GM06990 (cell line): ENCODE results near the gene RAB5A.
A peak's percentile ranks its signal among the peaks of the same experiment; 100 is the strongest.

Experiments
- DNase-seq: peaks from one replicate; pipeline ENCODE4 v3.0.0-alpha.2; 2011; ENCODE audit not compliant: insufficient read length; ENCODE audit errors: extremely low read depth
- H3K27me3 ChIP-seq: replicated peaks from 2 replicates; pipeline ENCODE4 v1.6.0; 2011; ENCODE audit warnings: low read length; ENCODE audit not compliant: control insufficient read depth, insufficient read depth
- H3K36me3 ChIP-seq: 2 replicates; pipeline ENCODE4 v1.5.1; 2011; ENCODE audit warnings: low read length; ENCODE audit not compliant: control insufficient read depth, insufficient read depth
- H3K4me3 ChIP-seq: replicated peaks from 2 replicates; pipeline ENCODE4 v1.5.1; 2011; ENCODE audit warnings: low read depth, mild to moderate bottlenecking, control low read depth, low read length
- TF ChIP-seq, protein P1 (sequence below): IDR thresholded peaks from 2 replicates; pipeline ENCODE4 v1.5.1; 2011; ENCODE audit warnings: low read length, control low read depth, mild to moderate bottlenecking, inconsistent platforms; ENCODE audit not compliant: insufficient read depth, poor library complexity, severe bottlenecking

The RAB5A gene

GRCh38 chr3:19931180-19931692 is 15.7 kb upstream of the RAB5A start:
- Histone ChIP-seq H3K27me3 (no peaks in the 10 kb centered on the region), H3K36me3 (no peaks in the 10 kb centered on the region), H3K4me3 (no peak overlapping the region)
- DNase-seq: peak; percentile 26
- TF ChIP-seq, protein P1, sequence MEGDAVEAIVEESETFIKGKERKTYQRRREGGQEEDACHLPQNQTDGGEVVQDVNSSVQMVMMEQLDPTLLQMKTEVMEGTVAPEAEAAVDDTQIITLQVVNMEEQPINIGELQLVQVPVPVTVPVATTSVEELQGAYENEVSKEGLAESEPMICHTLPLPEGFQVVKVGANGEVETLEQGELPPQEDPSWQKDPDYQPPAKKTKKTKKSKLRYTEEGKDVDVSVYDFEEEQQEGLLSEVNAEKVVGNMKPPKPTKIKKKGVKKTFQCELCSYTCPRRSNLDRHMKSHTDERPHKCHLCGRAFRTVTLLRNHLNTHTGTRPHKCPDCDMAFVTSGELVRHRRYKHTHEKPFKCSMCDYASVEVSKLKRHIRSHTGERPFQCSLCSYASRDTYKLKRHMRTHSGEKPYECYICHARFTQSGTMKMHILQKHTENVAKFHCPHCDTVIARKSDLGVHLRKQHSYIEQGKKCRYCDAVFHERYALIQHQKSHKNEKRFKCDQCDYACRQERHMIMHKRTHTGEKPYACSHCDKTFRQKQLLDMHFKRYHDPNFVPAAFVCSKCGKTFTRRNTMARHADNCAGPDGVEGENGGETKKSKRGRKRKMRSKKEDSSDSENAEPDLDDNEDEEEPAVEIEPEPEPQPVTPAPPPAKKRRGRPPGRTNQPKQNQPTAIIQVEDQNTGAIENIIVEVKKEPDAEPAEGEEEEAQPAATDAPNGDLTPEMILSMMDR: no peak

GRCh38 chr3:19931767-19932188 is 15.1 kb upstream of the RAB5A start:
- DNase-seq: no peak
- H3K4me3 ChIP-seq: no peak overlapping the region
- TF ChIP-seq, protein P1: no peak
- no peaks in the 10 kb centered on the region for H3K27me3 ChIP-seq
- H3K36me3 ChIP-seq: no peaks in the 10 kb centered on the region

DNA sequence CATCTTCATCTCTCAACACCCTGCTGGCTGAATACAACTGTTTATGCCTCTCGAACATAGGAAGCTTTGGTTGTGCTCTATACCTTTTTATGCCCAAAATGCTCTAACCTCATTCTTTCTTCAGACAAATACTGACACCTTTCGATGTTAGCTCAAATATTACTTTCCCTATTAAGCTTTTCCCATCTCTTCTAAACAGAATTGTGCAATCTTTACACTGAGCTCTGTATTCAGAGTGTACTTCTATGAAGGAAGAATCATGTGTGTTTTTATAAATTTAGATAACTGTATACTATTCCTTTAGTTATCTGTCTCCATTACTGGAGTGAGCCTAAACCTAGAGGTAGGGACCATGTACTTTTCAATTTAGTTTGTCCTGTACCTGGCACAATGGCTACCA is 14.5 kb upstream of the RAB5A start:
- Histone ChIP-seq H3K27me3 (no peaks in the 10 kb centered on the region), H3K4me3 (no peak overlapping the region), H3K36me3 (no peaks in the 10 kb centered on the region)
- no peak for DNase-seq
- TF ChIP-seq, protein P1: no peak

DNA sequence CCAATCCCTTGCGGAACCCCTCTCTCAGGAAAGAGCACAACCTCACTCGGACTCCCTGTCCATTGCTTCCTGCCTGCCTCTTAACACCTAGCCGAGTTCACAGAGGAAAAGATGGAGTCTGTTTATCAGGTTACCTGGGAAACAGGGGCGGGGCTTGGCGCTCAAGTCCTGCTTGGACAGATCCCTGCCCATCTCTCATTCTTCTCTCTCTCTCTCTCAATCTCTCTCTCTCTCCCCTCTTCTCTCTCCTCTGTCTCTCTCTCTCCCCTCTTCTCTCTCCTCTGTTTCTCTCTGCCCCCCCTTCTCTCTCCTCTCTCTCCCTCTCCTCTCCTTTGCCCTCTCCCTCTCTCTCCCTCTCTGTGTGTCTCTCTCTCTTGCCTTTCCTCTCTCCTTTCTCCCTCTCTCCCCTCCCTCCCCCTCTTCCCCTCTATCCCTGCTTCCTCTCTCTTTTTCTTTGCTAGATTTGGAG is 12.8 kb upstream of the RAB5A start, which contains the start of gene EFHB:
TSS of gene EFHB (minus strand) at position 120 of the 469 bp plus-strand sequence. CDS start 199 bp downstream, outside the sequence.
- H3K4me3 ChIP-seq: no peak within 1 kb of the TSS
- H3K27me3 ChIP-seq: no peaks in the 10 kb centered on the region
- TF ChIP-seq, protein P1: no peak
- no peaks in the 10 kb centered on the region for H3K36me3 ChIP-seq
- no peak for DNase-seq

DNA sequence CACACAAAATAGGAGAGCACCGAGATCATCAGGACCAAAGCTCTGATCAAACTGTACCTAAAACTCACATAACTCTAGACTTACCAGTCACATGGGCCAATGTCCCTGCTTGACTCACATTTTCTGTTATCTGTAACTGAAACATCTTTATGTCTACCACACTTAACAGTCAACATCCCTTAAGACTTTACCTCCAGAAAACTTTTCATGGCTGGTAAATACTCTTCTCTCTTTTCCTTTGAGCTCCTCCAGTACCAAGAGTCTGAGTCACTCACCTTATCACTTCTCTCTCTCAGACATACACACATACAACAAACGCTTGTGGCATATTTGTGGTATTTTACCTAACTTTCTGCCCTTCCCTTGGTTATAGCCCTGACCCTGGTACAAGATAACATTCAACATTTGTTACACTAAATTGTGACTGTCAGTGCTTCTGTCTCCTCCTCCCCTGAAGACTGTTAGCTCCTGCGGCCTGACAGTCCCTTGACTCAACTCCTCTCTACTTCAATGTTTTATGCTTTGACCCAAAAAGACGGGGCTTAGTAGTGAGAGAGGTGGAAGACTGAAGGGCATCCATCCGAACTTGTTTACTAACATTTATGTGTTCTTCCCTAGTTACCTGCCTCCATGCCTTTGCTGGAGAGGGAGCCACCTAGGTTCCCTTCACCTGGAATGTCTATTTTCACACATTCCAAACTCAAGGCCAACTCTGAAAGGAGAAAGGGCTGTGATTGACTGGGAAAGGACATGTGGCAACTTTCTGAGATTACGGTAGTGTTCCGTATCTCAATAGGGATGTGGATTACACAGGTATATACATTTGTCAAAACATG is 9.2 kb upstream of the RAB5A start:
- DNase-seq: no peak
- no peaks in the 10 kb centered on the region for H3K36me3 ChIP-seq
- H3K4me3 ChIP-seq: no peak overlapping the region
- TF ChIP-seq, protein P1: no peak
- no peaks in the 10 kb centered on the region for H3K27me3 ChIP-seq

- H3K27me3 ChIP-seq: no peaks in the 10 kb centered on the region
- H3K4me3 ChIP-seq: no peak overlapping the region
- DNase-seq: no peak
- no peaks in the 10 kb centered on the region for H3K36me3 ChIP-seq
- TF ChIP-seq, protein P1: no peak
These were observed 8.6 kb upstream of the RAB5A start for GRCh38 chr3:19938295-19938627.
